SJCRH30 (cell line): ENCODE results near the gene ATXN7. TPM values are rescaled to one million over a fixed set of nuclear protein-coding genes. Genes with fewer than 3 reads are reported as not detected.

Experiments used
- DNase-seq, 2 experiments: peaks; one replicate each; pipeline ENCODE4 v3.0.0-alpha.2; 2015 to 2020
- H3K27ac ChIP-seq: fragments of 250-450 bp; sonication (Bioruptor Pico); 2 replicates; pipeline ENCODE4 v1.5.1; 2020; ENCODE audit warnings: mild to moderate bottlenecking, moderate library complexity
- H3K27me3 ChIP-seq: fragments of 250-450 bp; sonication (Bioruptor Pico); 2 replicates; pipeline ENCODE4 v1.5.1; 2020; ENCODE audit warnings: mild to moderate bottlenecking, moderate library complexity
- H3K36me3 ChIP-seq: fragments of 250-450 bp; sonication (Bioruptor Pico); 2 replicates; pipeline ENCODE4 v1.5.1; 2020; ENCODE audit warnings: mild to moderate bottlenecking, moderate library complexity
- H3K4me1 ChIP-seq: fragments of 250-450 bp; sonication (Bioruptor Pico); 2 replicates; pipeline ENCODE4 v1.5.1; 2020; ENCODE audit warnings: mild to moderate bottlenecking, moderate library complexity
- H3K4me3 ChIP-seq: fragments of 250-450 bp; sonication (Bioruptor Pico); 2 replicates; pipeline ENCODE4 v1.5.1; 2020; ENCODE audit warnings: mild to moderate bottlenecking, moderate library complexity
- H3K9me3 ChIP-seq: fragments of 250-450 bp; sonication (Bioruptor Pico); replicated peaks from 2 replicates; pipeline ENCODE4 v1.5.1; 2020; ENCODE audit warnings: mild to moderate bottlenecking, moderate library complexity
- total RNA-seq: library from RNA; depleted of rRNA; stranded (reverse); fragments of >200 nt; shearing (Covaris generic); gene quantifications from 2 replicates; pipeline ENCODE4 v1.2.3, GENCODE V29; 2014

The ATXN7 gene
- total RNA-seq, 1 experiment from 2014 or later = 10.4 TPM

DNA sequence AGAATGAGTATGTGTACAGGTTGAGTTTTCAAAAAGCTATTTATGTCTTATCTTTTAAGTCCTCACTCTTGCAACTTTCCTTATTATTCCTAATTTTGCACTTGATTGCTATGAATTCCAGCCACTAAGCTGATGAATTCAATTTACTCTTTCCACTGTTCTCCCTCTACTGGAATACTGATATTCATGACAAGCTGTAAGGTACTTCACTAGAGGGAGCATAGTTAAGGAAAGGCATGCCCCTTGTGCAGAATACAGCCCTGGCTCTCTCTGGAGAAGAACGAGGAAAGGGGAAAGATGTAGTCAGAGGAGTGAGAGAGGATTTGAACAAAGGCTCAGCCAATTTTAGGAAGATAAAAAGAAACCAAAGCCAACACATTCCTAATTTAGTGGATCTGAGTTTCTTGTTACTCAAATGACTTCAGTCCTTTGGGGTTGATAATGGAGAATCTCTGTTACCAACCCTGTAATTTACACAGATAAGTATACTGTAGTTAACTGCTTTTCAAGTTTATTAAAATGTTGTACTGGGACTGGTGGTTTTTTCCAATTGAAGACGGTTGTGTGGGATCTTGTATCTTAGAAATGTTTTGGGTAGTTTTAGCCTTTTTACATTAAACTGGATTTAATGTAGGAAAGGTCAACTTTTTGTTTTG is 44.5 kb downstream of the ATXN7 start:
- no peak for DNase-seq
- no peaks in the 10 kb centered on the region for H3K9me3 ChIP-seq
- no peak overlapping the region for H3K27ac ChIP-seq
- H3K27me3 ChIP-seq = no peaks in the 10 kb centered on the region
- no peaks in the 10 kb centered on the region for H3K4me1 ChIP-seq
- no peaks in the 10 kb centered on the region for H3K36me3 ChIP-seq
- H3K4me3 ChIP-seq = no peak overlapping the region

DNA sequence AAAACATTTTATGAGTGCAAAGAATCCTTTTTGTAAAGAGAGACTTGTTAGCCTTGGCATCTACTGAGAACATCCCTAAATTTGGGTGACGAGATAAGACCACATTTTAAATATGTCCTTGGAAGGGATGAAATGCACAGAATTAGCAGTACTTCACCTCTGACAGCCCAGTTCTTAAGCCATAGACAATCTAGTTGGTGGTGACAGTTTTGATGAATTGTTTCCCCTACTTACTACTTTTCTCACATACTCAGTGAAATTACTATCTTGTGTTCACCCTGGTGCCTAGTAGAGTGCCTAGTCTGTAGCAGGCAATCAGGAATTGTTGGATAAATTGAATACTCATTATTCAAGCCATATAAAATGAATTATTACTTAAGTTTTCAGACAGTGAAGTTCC is 45.1 kb downstream of the ATXN7 start:
- no peak overlapping the region for H3K27ac ChIP-seq
- no peaks in the 10 kb centered on the region for H3K9me3 ChIP-seq
- no peak overlapping the region for H3K4me3 ChIP-seq
- no peaks in the 10 kb centered on the region for H3K4me1 ChIP-seq
- DNase-seq = no peak
- no peaks in the 10 kb centered on the region for H3K27me3 ChIP-seq
- H3K36me3 ChIP-seq = no peaks in the 10 kb centered on the region

GRCh38 chr3:63909431-63909830 is 45.8 kb downstream of the ATXN7 start:
- no peaks in the 10 kb centered on the region for H3K4me1 ChIP-seq
- H3K9me3 ChIP-seq = no peaks in the 10 kb centered on the region
- no peak overlapping the region for H3K27ac ChIP-seq
- no peaks in the 10 kb centered on the region for H3K27me3 ChIP-seq
- no peak for DNase-seq
- H3K4me3 ChIP-seq = no peak overlapping the region
- no peaks in the 10 kb centered on the region for H3K36me3 ChIP-seq

GRCh38 chr3:63910001-63910400 is 46.3 kb downstream of the ATXN7 start:
- Histone ChIP-seq H3K4me1 (no peaks in the 10 kb centered on the region), H3K9me3 (no peaks in the 10 kb centered on the region), H3K27ac (no peak overlapping the region), H3K27me3 (no peaks in the 10 kb centered on the region), H3K4me3 (no peak overlapping the region), H3K36me3 (no peaks in the 10 kb centered on the region)
- DNase-seq = no peak

DNA sequence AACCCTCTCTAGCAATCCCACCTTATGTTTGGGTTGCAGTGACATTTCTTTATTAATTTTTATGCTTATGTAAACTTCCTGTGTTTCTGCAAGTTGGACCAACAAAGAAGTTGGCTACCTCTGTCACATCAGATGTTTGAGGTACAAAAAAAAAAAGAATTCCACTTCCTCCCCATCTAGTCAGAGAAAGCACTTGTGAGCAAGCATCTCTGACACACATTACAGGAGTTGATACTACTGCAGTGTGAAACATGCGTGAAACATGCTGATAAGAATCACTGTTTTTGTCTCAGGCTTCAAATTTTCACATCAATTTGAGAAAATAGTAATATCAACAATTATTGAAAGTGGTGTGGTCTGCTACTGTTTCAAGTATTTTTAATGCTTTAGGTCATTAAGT is 47.2 kb downstream of the ATXN7 start:
- DNase-seq = no peak
- Histone ChIP-seq H3K9me3 (no peaks in the 10 kb centered on the region), H3K27ac (no peak overlapping the region; the same call in 1 of the 2 replicates), H3K27me3 (no peaks in the 10 kb centered on the region), H3K4me1 (no peaks in the 10 kb centered on the region), H3K4me3 (peak overlapping the region; percentile 78), H3K36me3 (no peaks in the 10 kb centered on the region)

DNA sequence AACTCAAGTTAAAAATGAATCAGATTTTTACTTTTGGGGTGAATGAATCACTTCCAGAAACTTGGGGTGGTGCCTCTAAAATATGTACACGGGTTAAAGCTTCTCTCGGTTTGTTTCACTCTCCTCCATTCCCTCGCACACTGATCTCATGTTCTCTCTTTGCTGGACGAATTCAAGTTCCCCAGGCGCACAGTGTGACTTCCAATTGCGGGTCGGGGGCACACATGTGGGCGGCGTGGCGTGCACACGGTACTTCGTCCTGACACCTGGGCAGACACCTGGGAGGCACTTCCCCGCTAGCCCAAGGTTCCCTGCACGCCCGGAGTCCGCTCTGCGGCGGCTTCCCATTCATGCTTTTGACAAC is 47.8 kb downstream of the ATXN7 start:
- Histone ChIP-seq H3K9me3 (no peaks in the 10 kb centered on the region), H3K27me3 (no peaks in the 10 kb centered on the region), H3K27ac (peak overlapping the region; percentile 65; the same call in 1 of the 2 replicates), H3K4me3 (peak overlapping the region; percentile 78), H3K36me3 (no peaks in the 10 kb centered on the region), H3K4me1 (no peaks in the 10 kb centered on the region)
- DNase-seq = no peak

DNA sequence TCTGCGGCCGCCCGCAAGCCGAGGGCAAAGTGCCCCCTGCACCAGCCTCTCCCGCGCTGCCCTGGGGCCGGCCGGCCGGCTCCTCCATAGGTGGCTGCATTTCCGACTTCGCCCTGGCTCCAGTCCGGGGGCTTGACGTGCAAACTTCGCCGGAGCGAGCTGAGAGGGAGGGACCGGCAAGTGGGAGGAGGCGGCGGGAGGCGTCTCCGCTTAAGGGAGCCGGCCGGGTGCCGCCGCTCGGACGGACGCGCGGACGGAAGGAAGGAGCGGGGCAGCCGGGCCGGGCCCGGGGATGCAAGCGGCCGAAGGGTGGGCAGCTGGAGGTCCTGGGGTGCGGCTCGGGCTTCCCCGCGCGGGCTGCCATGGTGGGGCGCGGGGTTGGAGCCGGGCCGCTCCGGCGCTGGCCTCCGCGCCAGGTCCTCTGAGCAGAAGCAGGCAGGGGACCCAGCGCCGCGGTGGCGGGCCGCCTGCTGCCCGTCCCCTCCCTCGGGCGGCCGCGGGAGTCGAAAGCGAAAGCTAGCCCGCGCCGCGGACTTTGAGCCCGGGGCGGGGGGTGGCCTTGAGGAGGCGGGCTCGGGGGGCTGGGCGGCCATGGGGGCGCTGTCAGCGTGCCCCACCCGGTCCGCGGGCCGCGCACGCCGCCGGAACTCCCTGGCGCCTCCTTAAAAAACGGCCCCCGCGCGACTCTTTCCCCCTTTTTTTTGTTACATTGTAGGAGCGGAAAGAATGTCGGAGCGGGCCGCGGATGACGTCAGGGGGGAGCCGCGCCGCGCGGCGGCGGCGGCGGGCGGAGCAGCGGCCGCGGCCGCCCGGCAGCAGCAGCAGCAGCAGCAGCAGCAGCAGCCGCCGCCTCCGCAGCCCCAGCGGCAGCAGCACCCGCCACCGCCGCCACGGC is 48.5 kb downstream of the ATXN7 start, which contains the start of gene SCAANT1:
Gene SCAANT1 (minus strand): TSS at position 511 of the 895 bp plus-strand sequence.
- no peaks in the 10 kb centered on the region for H3K9me3 ChIP-seq

DNA sequence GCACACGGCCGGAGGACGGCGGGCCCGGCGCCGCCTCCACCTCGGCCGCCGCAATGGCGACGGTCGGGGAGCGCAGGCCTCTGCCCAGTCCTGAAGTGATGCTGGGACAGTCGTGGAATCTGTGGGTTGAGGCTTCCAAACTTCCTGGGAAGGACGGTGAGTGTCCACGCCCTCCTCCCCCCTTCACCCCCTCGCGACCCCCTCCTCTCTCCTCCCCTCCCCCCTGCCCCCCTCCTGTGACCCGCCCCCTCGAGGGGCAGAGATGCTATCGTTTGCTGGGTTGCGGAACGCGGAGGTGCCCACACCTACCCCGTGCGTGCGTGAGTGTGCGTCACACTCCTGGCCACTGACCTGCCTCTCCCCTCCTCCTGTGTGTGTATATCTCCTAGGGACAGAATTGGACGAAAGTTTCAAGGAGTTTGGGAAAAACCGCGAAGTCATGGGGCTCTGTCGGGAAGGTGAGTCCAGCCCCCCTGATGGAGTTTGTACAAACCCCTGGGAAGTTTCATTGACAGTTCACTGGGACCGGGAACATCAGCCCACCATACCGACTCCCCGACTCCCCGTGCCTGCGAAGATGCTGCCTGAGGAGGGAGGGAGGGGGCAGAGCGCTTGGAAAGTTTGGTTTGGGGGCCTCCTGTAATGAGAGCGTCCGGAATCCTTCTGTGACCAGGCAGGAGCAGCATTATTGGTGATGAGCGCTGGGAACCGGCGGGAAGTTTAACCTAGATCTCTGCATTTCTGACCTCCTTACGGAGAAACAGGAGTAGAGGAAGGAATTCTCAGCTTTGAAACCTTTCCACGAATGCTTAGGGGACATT is 49.3 kb downstream of the ATXN7 start:
- no peaks in the 10 kb centered on the region for H3K9me3 ChIP-seq
- H3K36me3 ChIP-seq = peaks cover 5% of the 10 kb centered on the region; the same call in 1 of the 2 replicates
- H3K27ac ChIP-seq = no peak overlapping the region
- peak overlapping the region; percentile 78 for H3K4me3 ChIP-seq
- peak; percentile 22 to 29 for DNase-seq
- no peaks in the 10 kb centered on the region for H3K27me3 ChIP-seq
- H3K4me1 ChIP-seq = no peaks in the 10 kb centered on the region

More for the DNA sequence above, 48.5 kb downstream of the ATXN7 start, which contains the start of gene SCAANT1:
- Histone ChIP-seq H3K4me3 (peak within 1 kb of the TSS; percentile 78), H3K36me3 (peaks cover 2% of the 10 kb centered on the region; the same call in 1 of the 2 replicates), H3K27me3 (no peaks in the 10 kb centered on the region), H3K27ac (peak within 1 kb of the TSS; percentile 65; the same call in 1 of the 2 replicates), H3K4me1 (no peaks in the 10 kb centered on the region)
- peak; percentile 78 to 79 for DNase-seq

DNA sequence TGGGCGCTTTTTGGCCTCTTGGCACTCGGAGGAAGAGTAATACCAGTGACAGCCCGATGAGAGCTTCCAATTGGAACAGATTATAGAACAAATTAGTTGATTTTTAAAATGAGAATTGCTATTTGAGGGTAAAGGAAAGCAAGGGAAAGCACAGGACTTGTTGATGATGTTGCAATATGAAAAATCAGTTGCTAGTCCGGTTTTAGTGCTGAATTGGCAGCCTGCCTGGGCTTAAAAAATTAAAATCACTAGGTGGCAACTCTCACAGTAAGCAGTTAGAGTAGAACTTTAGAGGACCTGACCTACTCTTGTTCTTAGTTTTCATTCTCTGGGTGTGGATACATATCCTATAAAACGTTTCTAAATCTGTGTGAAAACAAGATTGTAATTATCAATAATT is 50.6 kb downstream of the ATXN7 start:
- Histone ChIP-seq H3K4me3 (no peak overlapping the region), H3K27ac (no peak overlapping the region), H3K9me3 (no peaks in the 10 kb centered on the region), H3K27me3 (no peaks in the 10 kb centered on the region), H3K4me1 (no peaks in the 10 kb centered on the region), H3K36me3 (peaks cover 5% of the 10 kb centered on the region; the same call in 1 of the 2 replicates)
- no peak for DNase-seq

DNA sequence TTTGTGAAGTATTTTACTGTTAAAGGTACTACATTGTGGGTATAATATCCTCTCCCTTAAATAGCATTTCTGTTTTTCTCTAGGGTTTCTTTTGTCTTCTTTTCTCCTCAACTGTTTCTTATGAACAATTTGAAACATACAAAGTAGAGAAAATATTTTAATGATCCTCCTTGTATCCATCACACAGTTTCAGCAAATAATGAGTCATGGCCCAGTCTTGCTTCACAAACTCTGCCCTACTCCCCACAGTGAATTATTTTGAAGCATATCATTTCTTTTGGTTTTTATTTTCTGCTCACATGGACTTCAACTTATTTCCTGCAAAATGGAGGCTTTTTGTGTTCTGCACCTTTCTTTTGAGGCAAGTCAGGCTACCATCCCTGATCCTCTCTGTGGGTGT is 54.7 kb downstream of the ATXN7 start:
- no peaks in the 10 kb centered on the region for H3K4me1 ChIP-seq
- H3K27ac ChIP-seq = no peak overlapping the region
- peaks cover 11% of the 10 kb centered on the region; the same call in 1 of the 2 replicates for H3K36me3 ChIP-seq
- no peaks in the 10 kb centered on the region for H3K9me3 ChIP-seq
- H3K4me3 ChIP-seq = no peak overlapping the region
- no peaks in the 10 kb centered on the region for H3K27me3 ChIP-seq
- DNase-seq = no peak

- Histone ChIP-seq H3K4me1 (no peaks in the 10 kb centered on the region), H3K9me3 (no peaks in the 10 kb centered on the region), H3K4me3 (no peak overlapping the region), H3K27ac (no peak overlapping the region), H3K27me3 (no peaks in the 10 kb centered on the region), H3K36me3 (peaks cover 11% of the 10 kb centered on the region; the same call in 1 of the 2 replicates)
- DNase-seq = no peak
Observed at GRCh38 chr3:63920001-63920400, 56.3 kb downstream of the ATXN7 start.

DNA sequence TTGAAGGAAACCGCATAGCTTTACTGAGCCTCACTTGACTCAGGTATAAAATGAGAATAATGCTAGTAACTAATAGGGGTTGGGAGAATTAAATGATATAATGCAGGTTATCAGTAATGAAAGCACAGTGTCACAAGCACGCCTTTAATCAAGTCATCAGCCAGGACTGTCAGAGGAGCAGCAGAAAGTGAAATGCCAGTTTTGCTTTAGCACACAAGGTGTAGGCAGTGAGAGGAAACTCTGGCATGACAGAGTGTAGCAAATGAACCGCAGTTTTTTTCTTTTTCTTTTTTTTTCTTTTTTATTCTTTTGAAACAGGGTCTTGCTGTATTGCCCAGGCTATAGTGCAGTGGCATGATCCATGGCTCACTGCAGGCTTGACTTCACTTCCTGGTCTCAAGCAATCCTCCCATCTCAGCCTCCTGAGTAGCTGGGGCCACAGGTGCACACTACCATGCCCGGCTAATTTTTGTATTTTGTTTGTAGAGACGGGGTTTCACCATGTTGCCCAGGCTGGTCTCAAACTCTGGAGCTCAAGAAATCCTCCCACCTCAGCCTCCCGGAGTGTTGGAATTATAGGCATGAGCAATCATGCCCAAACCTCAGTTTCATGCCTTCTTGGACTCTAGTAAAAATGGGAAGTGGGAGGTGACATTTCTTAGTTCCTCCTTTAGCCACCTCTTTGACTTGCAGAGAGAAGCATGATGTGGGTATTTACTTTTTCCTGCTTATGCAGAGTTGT is 58.2 kb downstream of the ATXN7 start:
- H3K9me3 ChIP-seq = no peaks in the 10 kb centered on the region
- H3K27me3 ChIP-seq = no peaks in the 10 kb centered on the region
- H3K4me1 ChIP-seq = no peaks in the 10 kb centered on the region
- H3K27ac ChIP-seq = no peak overlapping the region
- no peak overlapping the region for H3K4me3 ChIP-seq
- peaks cover 13% of the 10 kb centered on the region for H3K36me3 ChIP-seq
- DNase-seq = no peak

GRCh38 chr3:63922491-63923199 is 59.0 kb downstream of the ATXN7 start:
- no peaks in the 10 kb centered on the region for H3K9me3 ChIP-seq
- H3K4me1 ChIP-seq = no peaks in the 10 kb centered on the region
- no peak for DNase-seq
- peaks cover 7% of the 10 kb centered on the region for H3K36me3 ChIP-seq
- H3K27me3 ChIP-seq = no peaks in the 10 kb centered on the region
- no peak overlapping the region for H3K27ac ChIP-seq
- no peak overlapping the region for H3K4me3 ChIP-seq
